Measurements from ENCODE around the gene VARS2.

VARS2 gene

DNA sequence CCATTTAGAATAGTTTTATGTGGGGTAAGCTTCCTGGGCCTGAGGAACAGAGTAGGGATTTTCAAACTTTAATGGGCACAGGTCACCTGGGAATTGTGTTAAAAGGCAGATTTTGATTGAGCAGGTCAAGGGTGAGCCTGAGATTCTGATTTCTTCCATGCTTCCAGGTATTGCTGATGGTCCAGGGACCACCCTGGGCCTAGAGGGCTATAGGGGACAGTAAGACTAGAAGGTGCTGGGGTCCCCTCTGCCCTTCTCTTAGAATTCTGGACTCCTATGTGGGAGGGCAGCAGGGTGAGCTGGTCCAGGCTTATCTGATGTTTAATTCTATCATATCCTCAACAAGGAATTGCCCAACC is 27.2 kb upstream of the VARS2 start:
- TF ChIP-seq ZBTB7A (IDR thresholded peaks at IDR 0.05; ENCODE audit: low read depth) = no peak
- no peak for TF ChIP-seq EP300 (IDR thresholded peaks at IDR 0.05; ENCODE audit: borderline replicate concordance)
- TF ChIP-seq TEAD4 (IDR thresholded peaks at IDR 0.05) = no peak
- no peak for TF ChIP-seq EGR1 (IDR thresholded peaks at IDR 0.05)
- TF ChIP-seq CREB1 (IDR thresholded peaks at IDR 0.05; ENCODE audit: low read depth) = no peak
- TF ChIP-seq YY1 (IDR thresholded peaks at IDR 0.05; ENCODE audit: low read depth) = no peak
- no peak for TF ChIP-seq NFIC (IDR thresholded peaks at IDR 0.05)
- TF ChIP-seq RAD21 (IDR thresholded peaks at IDR 0.05; ENCODE audit: low read depth) = no peak
- TF ChIP-seq, protein P1, sequence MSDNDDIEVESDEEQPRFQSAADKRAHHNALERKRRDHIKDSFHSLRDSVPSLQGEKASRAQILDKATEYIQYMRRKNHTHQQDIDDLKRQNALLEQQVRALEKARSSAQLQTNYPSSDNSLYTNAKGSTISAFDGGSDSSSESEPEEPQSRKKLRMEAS (IDR thresholded peaks at IDR 0.05) = no peak
- TF ChIP-seq TCF12 (IDR thresholded peaks at IDR 0.05; ENCODE audit: low read depth) = no peak
- TF ChIP-seq, protein P2, sequence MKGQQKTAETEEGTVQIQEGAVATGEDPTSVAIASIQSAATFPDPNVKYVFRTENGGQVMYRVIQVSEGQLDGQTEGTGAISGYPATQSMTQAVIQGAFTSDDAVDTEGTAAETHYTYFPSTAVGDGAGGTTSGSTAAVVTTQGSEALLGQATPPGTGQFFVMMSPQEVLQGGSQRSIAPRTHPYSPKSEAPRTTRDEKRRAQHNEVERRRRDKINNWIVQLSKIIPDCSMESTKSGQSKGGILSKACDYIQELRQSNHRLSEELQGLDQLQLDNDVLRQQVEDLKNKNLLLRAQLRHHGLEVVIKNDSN (IDR thresholded peaks at IDR 0.05) = no peak
- TF ChIP-seq FOXM1 (IDR thresholded peaks at IDR 0.05; ENCODE audit: borderline replicate concordance, low read depth) = no peak
- TF ChIP-seq TAF1 (IDR thresholded peaks at IDR 0.05; ENCODE audit: low read depth) = no peak
- no peak for TF ChIP-seq CEBPB (IDR thresholded peaks at IDR 0.05)
- TF ChIP-seq, protein P3, sequence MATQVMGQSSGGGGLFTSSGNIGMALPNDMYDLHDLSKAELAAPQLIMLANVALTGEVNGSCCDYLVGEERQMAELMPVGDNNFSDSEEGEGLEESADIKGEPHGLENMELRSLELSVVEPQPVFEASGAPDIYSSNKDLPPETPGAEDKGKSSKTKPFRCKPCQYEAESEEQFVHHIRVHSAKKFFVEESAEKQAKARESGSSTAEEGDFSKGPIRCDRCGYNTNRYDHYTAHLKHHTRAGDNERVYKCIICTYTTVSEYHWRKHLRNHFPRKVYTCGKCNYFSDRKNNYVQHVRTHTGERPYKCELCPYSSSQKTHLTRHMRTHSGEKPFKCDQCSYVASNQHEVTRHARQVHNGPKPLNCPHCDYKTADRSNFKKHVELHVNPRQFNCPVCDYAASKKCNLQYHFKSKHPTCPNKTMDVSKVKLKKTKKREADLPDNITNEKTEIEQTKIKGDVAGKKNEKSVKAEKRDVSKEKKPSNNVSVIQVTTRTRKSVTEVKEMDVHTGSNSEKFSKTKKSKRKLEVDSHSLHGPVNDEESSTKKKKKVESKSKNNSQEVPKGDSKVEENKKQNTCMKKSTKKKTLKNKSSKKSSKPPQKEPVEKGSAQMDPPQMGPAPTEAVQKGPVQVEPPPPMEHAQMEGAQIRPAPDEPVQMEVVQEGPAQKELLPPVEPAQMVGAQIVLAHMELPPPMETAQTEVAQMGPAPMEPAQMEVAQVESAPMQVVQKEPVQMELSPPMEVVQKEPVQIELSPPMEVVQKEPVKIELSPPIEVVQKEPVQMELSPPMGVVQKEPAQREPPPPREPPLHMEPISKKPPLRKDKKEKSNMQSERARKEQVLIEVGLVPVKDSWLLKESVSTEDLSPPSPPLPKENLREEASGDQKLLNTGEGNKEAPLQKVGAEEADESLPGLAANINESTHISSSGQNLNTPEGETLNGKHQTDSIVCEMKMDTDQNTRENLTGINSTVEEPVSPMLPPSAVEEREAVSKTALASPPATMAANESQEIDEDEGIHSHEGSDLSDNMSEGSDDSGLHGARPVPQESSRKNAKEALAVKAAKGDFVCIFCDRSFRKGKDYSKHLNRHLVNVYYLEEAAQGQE (IDR thresholded peaks at IDR 0.05; ENCODE audit: low read depth) = no peak

DNA sequence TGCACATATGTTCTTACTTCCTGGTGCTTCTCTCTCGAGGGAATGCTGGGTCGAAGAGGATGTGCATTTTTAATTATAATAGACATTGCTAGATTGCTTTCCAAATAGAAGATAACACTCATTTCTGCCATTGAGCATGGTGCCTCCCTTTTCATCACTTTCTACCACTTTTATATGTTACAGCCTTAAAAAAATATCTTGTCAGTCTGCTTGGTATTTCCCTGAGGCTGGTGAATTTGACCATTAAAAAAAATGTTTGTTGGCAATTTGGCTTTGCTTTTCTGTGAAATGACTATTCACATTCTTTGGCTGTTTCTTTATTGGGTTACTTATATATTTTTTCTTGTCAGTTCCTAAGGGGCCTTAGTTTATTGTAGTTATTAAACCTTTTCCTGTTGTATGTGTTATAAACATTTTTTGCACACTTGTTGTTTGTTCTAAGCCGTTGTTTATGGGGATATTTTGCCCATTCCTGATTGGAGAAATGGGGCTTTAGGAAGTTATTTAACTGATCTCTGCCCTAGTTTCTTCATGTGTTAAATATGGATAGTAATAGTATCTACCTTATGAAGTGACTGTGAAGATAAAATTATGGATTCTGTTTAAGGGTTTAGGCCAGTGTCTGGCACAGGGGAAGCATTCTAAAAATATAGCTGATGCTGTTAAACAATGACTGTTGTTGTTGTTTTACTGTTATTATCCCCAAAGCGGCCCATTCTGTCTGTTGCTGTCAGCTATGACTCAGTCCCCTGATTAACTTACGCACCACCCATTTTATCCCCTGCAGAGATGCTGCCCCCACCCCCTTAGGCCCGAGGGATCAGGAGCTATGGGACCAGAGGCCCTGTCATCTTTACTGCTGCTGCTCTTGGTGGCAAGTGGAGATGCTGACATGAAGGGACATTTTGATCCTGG is 25.9 kb upstream of the VARS2 start:
- TF ChIP-seq CEBPB (IDR thresholded peaks at IDR 0.05) (no peak), TEAD4 (IDR thresholded peaks at IDR 0.05) (no peak), RAD21 (IDR thresholded peaks at IDR 0.05; ENCODE audit: low read depth) (no peak), EGR1 (IDR thresholded peaks at IDR 0.05) (no peak), FOXM1 (IDR thresholded peaks at IDR 0.05; ENCODE audit: borderline replicate concordance, low read depth) (no peak), YY1 (IDR thresholded peaks at IDR 0.05; ENCODE audit: low read depth) (no peak), NFIC (IDR thresholded peaks at IDR 0.05) (no peak), TCF12 (IDR thresholded peaks at IDR 0.05; ENCODE audit: low read depth) (no peak), EP300 (IDR thresholded peaks at IDR 0.05; ENCODE audit: borderline replicate concordance) (no peak), TAF1 (IDR thresholded peaks at IDR 0.05; ENCODE audit: low read depth) (no peak), CREB1 (IDR thresholded peaks at IDR 0.05; ENCODE audit: low read depth) (no peak), ZBTB7A (IDR thresholded peaks at IDR 0.05; ENCODE audit: low read depth) (no peak)
- TF ChIP-seq, protein P1 (IDR thresholded peaks at IDR 0.05) = no peak
- TF ChIP-seq, protein P2 (IDR thresholded peaks at IDR 0.05) = no peak
- TF ChIP-seq, protein P3 (IDR thresholded peaks at IDR 0.05; ENCODE audit: low read depth) = no peak

DNA sequence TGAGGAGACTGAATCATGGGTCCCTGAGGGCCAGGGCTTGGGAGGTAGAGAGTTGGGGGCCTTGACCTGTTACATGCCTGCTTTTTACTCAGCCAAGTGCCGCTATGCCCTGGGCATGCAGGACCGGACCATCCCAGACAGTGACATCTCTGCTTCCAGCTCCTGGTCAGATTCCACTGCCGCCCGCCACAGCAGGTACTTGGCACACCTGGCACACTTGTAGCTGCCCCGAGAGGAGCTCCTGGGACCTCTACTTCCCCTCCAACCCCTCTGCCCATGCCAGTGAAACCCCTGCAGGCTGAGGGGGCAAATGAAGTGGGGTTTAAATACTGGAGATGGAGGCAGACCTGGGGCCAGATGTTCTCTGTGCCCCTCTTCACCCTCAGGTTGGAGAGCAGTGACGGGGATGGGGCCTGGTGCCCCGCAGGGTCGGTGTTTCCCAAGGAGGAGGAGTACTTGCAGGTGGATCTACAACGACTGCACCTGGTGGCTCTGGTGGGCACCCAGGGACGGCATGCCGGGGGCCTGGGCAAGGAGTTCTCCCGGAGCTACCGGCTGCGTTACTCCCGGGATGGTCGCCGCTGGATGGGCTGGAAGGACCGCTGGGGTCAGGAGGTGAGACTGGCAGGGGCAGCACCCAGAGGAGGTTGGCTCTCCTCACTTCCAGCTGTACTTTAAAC is 25.1 kb upstream of the VARS2 start:
- no peak for TF ChIP-seq NFIC (IDR thresholded peaks at IDR 0.05)
- TF ChIP-seq FOXM1 (IDR thresholded peaks at IDR 0.05; ENCODE audit: borderline replicate concordance, low read depth) = no peak
- TF ChIP-seq, protein P2 (IDR thresholded peaks at IDR 0.05) = no peak

DNA sequence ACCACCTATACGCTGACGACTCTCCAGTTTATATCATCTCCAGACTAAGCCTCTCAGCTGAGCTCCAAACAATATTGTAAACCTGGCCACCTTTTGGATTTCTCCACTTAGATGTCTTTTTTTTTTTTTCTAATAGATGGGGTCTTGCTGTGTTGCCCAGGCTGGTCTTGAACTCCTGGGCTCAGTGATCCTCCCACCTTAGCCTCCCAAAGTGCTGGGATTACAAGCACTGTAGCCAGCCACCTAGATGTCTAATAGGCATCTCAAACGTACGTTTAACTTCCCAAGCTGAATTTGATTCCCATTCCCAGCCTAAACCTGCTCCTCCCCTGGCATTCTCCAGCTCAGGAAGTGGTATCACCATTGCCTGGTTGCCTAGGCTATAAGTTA is 24.5 kb upstream of the VARS2 start:
- TF ChIP-seq, protein P3 (IDR thresholded peaks at IDR 0.05; ENCODE audit: low read depth) = no peak
- TF ChIP-seq YY1 (IDR thresholded peaks at IDR 0.05; ENCODE audit: low read depth) (no peak), TCF12 (IDR thresholded peaks at IDR 0.05; ENCODE audit: low read depth) (no peak), EGR1 (IDR thresholded peaks at IDR 0.05) (no peak), TEAD4 (IDR thresholded peaks at IDR 0.05) (no peak), FOXM1 (IDR thresholded peaks at IDR 0.05; ENCODE audit: borderline replicate concordance, low read depth) (no peak), CEBPB (IDR thresholded peaks at IDR 0.05) (no peak), CREB1 (IDR thresholded peaks at IDR 0.05; ENCODE audit: low read depth) (no peak), ZBTB7A (IDR thresholded peaks at IDR 0.05; ENCODE audit: low read depth) (no peak), NFIC (IDR thresholded peaks at IDR 0.05) (no peak)
- TF ChIP-seq, protein P1 (IDR thresholded peaks at IDR 0.05) = no peak
- TF ChIP-seq, protein P2 (IDR thresholded peaks at IDR 0.05) = no peak

Measured in Ishikawa (cell line).